ENCODE results near the gene BIRC3. TPM values are rescaled to one million over a fixed set of nuclear protein-coding genes. Genes with fewer than 3 reads are reported as not detected.

Gene BIRC3
- total and polyA plus RNA-seq, 10 donors: 35.0 to 164 (median 93.7) TPM

- intact Hi-C loops (cut with DNase I; ENCODE audit: low total_unique reads): no loop called here
- 91 to 97% (median 95%) methylated on average over 5 of the region's 5 CpGs for WGBS, 5 donors
- DNase-seq: no peak
- no peak overlapping the region for H3K4me3 ChIP-seq
- H3K9me3 ChIP-seq: no peaks in the 10 kb centered on the region
- H3K4me1 ChIP-seq: peaks cover 0 to 7% (median 0%) of the 10 kb centered on the region in 6 donors
- no peak overlapping the region for H3K27ac ChIP-seq
- no peaks in the 10 kb centered on the region for H3K27me3 ChIP-seq (replicated peaks in 1 of 7)
- no peak for TF ChIP-seq CTCF (IDR thresholded peaks at IDR 0.05 in 8 of 11, conservative IDR thresholded peaks at IDR 0.05 in 3 of 11)
- TF ChIP-seq POLR2A (IDR thresholded peaks at IDR 0.05): no peak
- TF ChIP-seq POLR2AphosphoS5 (IDR thresholded peaks at IDR 0.05): no peak
- H3K36me3 ChIP-seq: peaks cover 3 to 64% (median 52%) of the 10 kb centered on the region in 6 donors
These were observed 58.6 kb downstream of the BIRC3 start for GRCh38 chr11:102375720-102376399.

- no peak for DNase-seq
- intact Hi-C loops (cut with DNase I; ENCODE audit: low total_unique reads): no loop called here
- TF ChIP-seq POLR2A (IDR thresholded peaks at IDR 0.05) (no peak), POLR2AphosphoS5 (IDR thresholded peaks at IDR 0.05) (no peak), CTCF (IDR thresholded peaks at IDR 0.05 in 8 of 11, conservative IDR thresholded peaks at IDR 0.05 in 3 of 11) (no peak)
- H3K36me3 ChIP-seq: peaks cover 3 to 84% (median 56%) of the 10 kb centered on the region in 6 donors
- WGBS, 5 donors: 85 to 95% (median 90%) methylated on average over 2 of the region's 2 CpGs
- no peaks in the 10 kb centered on the region for H3K27me3 ChIP-seq (replicated peaks in 1 of 7)
- peaks cover 0 to 7% (median 0%) of the 10 kb centered on the region in 6 donors for H3K4me1 ChIP-seq
- no peak overlapping the region for H3K27ac ChIP-seq
- H3K4me3 ChIP-seq: no peak overlapping the region
- H3K9me3 ChIP-seq: no peaks in the 10 kb centered on the region
These were observed 60.6 kb downstream of the BIRC3 start for GRCh38 chr11:102377891-102378290.

- TF ChIP-seq CTCF (IDR thresholded peaks at IDR 0.05 in 8 of 11, conservative IDR thresholded peaks at IDR 0.05 in 3 of 11) (no peak), POLR2AphosphoS5 (IDR thresholded peaks at IDR 0.05) (no peak), POLR2A (IDR thresholded peaks at IDR 0.05) (no peak)
- Histone ChIP-seq H3K27ac (no peak overlapping the region), H3K27me3 (replicated peaks in 1 of 7) (no peaks in the 10 kb centered on the region), H3K36me3 (peaks cover 3 to 94% (median 56%) of the 10 kb centered on the region in 6 donors), H3K4me1 (peaks cover 0 to 11% (median 2%) of the 10 kb centered on the region in 6 donors), H3K4me3 (no peak overlapping the region), H3K9me3 (no peaks in the 10 kb centered on the region)
- DNase-seq: no peak
- intact Hi-C loops (cut with DNase I; ENCODE audit: low total_unique reads): no loop called here
These were observed 61.5 kb downstream of the BIRC3 start for GRCh38 chr11:102378818-102379217.

GRCh38 chr11:102382384-102382783, 65.1 kb downstream of the BIRC3 start:
- Histone ChIP-seq H3K27ac (no peak overlapping the region), H3K9me3 (no peaks in the 10 kb centered on the region), H3K36me3 (peaks cover 0 to 100% (median 47%) of the 10 kb centered on the region in 6 donors), H3K27me3 (replicated peaks in 1 of 7) (no peaks in the 10 kb centered on the region), H3K4me1 (peaks cover 0 to 29% (median 3%) of the 10 kb centered on the region in 6 donors), H3K4me3 (no peak overlapping the region)
- intact Hi-C loops (cut with DNase I; ENCODE audit: low total_unique reads): no loop called here
- DNase-seq: no peak
- TF ChIP-seq POLR2AphosphoS5 (IDR thresholded peaks at IDR 0.05) (no peak), CTCF (IDR thresholded peaks at IDR 0.05 in 8 of 11, conservative IDR thresholded peaks at IDR 0.05 in 3 of 11) (no peak), POLR2A (IDR thresholded peaks at IDR 0.05) (no peak)
- 88 to 95% (median 92%) methylated on average over 3 of the region's 3 CpGs for WGBS, 5 donors

Measured in spleen (tissue), 11 donors.